LoVo (cell line): ENCODE measurements around the gene TRAF2.
A peak's percentile ranks its signal among the peaks of the same experiment; 100 is the strongest.

Experiments
- DNase-seq: peaks from one replicate; pipeline ENCODE4 v3.0.0-alpha.2; 2016; ENCODE audit warnings: low spot score

Gene TRAF2

DNA sequence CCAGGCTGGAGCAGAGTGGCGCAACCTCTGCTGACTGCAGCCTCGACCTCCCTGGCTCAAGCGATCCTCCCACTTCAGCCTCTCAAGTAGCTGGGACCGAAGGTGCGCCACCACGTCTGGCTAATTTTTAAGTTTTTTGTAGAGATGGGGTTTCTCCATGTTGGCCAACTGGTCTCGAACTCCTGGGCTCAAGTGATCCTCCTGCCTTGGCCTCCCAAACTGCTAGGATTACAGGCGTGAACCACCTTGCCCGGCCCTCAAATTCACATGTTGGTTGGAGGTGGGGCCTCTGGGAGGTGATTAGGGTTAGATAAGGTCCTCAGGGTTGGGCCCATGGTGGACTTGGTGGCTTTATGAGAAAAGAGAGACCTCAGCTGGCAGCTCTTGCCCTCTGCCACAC, 75.8 kb downstream of the TRAF2 start:
- DNase-seq = no peak

DNA sequence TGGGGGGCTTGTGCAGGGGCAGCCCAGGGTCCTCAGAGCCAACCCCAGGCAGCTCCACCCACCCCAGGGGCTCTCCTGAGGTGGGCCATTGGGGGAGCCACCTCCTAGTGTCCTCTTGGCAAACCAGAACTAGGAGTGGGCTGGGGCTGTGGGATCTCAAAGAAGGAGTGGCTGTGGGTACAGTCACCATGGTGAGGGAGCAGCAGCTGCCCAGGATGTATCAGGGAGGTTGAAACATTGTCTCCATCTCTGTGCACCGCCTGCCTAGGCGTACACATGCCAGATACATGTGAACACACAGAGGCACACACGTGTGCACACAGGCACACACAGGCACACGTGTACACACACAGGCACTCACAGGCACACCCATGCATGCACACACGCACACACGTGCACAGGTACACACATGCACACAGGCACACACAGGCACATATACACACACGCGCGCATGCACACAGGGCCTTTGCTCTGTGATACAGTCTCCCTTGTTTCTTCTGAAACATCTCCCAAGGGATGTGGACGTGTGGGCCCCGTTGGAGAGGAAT, 76.5 kb downstream of the TRAF2 start:
- DNase-seq = no peak

- no peak for DNase-seq
Observed at GRCh38 chr9:136963341-136963740, 77.0 kb downstream of the TRAF2 start.

DNA sequence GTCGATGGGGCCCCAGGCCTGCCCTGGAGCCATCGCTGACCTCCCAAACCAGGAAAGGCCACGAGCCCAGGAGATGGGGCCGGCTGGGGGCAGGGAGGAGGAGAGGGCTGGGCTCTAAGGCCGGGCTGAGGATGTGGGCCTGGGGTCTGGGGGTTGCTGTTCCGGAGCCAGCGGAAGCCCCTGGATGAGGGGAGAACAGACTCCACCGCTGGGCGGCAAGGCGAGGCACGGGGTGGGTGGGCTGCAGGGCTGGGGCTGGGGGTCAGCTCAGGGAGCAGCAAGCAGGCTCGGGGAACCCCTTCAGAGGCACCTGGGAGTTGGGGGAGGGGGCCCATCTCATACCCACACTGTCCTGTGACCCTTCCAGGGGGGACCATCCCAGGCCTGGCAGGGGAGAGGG, 77.4 kb downstream of the TRAF2 start:
- DNase-seq = no peak

- DNase-seq = peak; percentile 63
Observed at GRCh38 chr9:136964171-136964689, 77.9 kb downstream of the TRAF2 start.

DNA sequence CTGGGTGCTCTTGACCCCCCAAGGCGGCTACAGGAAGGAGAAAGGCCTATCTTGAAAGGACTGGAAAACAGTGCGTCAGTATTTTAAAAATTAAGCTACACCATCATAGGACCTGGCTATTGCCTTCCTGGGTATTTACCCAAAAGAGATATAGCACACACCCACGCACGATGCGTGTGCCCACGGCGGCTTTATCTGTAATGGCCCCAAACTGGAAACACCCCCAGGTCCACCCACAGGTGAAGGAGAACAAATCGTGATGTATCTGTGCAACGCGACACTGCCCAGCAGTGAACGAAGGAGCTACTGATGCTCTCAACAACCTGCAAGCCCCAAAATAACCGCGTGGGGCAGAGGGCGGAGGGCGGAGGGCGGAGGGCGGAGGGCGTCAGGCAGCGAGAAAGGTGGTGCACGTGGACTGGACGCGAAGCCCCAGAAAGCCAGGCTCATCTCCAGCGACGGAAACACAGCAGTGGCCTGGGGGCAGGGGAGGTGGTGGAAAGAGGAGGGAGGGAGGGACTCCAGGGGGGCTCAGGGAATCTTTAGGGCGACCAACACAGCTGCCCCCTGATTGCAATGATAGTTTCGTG, 78.6 kb downstream of the TRAF2 start:
- DNase-seq = no peak

DNA sequence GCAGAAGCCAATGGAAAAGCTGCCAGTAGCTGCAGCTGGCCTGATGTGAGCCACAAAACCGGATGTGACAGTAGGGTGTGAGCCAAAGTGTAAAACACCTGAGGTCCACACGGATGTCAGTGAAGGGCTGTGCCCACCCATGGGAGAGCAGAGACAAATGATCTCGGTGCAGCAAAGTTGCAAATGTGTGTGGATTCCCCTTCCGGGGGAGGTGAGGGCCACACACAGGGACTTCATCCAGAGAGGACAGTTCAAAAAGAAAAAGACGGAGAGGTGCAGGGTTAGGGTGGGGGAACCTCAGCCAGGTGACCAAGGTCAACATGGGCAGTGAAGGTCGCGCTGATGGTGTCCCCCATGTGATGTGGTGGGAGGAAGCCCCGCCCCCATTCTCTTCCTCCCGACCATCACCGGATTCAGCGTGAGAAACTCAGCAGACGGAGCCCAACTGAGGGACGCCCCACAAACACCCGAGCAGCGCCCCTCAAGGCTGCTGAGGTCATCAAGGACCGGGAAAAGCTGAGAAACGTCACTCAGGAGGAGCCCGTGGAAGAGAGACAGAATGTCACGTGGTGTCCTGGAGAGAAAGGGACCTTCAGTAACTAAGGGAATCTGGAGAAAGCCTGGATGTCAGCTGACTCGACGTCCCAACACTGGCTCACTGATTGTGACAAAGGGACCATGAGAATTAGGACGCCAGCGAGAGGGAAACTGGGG, 79.6 kb downstream of the TRAF2 start:
- no peak for DNase-seq

DNA sequence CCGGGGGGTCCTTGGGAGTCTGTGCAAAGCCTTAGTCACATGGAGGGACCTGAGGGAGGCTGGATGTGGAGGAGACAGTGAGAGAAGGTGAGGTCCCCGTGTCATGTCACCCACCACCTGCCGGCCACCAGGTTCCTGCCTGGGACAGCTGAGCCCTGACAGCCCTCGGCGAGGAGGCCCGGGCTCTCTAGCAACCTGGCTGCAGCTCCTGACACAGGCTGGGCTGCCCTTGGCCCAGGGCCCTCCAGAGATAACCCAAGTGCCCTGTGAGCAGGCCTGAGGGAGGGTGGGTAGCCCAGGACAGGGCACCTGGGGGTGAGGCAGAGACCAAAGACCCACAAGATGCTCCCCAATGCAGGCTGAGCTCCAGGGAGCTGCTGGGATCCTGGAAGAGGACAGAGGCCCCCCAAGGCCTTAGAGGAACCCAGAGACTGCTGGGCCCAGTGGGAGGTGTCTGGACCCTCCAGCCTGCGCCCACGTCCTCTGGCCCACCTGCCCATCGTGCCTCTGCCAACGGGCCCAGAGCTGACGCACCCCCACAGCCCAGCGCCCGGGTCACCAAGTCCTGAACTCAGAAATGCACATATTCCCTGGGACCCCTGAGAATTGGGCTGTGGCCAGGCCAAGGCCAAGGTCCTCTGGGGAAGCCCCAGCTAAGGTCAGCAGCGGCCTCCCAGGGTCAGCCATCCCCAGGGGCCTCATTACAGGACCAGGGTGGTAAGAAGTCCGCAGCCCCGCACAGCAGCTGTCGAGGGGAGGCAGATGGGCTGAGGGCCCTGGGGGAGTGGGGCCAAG, 82.2 kb downstream of the TRAF2 start:
- no peak for DNase-seq

DNA sequence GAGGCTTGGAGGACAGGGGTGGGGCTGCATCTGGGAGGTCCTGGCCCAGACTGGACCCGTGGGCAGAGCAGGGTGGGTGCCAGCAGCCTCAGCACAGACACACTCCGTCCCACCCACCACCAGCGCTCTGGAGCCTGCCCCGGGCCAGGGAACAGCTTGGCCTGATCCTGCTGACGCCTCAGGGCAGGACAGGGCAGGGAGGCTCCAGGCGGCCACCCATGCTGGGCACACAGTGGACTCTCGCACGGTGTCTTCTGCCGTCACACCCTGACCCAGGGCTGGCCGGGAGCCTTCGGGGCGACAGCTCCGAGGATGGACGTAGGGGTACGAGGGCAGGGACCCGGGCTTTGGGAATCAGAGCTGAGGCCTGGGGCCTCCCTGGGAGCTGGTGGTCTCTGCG, 82.8 kb downstream of the TRAF2 start:
- DNase-seq = no peak

GRCh38 chr9:136969774-136970173, 83.5 kb downstream of the TRAF2 start:
- no peak for DNase-seq

- no peak for DNase-seq
Observed at GRCh38 chr9:136970361-136970760, 84.0 kb downstream of the TRAF2 start.

- DNase-seq = no peak
Observed at GRCh38 chr9:136971746-136972145, 85.4 kb downstream of the TRAF2 start.

DNA sequence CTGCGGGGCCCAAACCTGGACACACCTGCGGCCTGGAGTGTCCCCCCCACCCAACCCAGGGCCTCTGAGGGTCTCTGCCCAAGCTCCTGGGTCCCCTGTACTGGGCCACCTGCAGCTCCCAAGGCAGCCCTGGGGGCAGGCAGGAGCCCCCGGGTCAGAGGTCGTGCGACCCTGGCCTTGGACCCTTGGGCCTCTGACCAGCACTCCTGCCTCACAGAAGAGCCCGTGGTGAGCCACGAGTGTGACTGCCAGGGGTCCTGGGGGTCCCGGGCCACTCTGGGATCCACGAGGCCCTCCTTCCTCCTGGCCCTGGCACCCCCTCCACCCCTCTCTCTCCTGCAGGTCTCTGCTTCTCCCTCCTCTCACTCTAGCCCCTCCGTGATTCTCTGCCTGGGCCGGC, 86.0 kb downstream of the TRAF2 start:
- DNase-seq = no peak

GRCh38 chr9:136972743-136973142, 86.4 kb downstream of the TRAF2 start:
- no peak for DNase-seq

GRCh38 chr9:136973618-136974617, 87.6 kb downstream of the TRAF2 start:
- no peak for DNase-seq

DNA sequence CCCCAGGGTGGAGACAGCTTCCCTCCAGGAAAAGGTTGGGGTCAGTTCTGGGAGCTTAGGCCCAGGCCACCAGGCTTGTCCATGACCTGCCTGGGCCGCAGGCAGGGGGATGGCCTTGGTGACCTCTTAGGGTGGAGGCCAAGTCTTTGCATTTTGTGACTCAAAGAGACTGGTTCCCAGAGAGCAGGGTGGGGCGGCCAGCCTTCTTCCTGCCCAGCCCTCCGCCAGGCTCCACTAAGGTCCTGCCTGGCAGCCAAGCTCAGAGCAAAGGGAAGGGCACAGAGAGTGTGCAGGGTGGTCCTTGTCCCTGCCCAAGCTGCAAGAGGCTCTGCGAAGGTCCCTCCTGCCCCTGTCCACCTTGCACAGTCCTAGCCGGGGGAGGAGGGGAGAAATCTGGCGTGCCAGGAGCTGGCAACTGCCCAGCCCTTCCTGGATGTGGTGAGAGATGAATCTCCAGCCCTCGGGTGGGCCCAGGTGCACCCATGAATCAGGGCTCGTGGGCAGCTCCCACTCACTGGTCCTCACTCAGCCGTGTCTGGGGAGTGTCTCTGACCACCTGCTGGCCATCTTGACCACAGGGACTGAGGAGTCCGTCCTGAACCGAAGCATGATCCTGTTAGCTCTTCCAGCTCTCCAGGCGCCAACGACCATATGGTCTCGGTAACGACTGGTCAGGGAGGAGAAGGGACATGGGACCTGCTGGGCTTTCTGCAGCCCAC, 88.7 kb downstream of the TRAF2 start:
- no peak for DNase-seq

DNA sequence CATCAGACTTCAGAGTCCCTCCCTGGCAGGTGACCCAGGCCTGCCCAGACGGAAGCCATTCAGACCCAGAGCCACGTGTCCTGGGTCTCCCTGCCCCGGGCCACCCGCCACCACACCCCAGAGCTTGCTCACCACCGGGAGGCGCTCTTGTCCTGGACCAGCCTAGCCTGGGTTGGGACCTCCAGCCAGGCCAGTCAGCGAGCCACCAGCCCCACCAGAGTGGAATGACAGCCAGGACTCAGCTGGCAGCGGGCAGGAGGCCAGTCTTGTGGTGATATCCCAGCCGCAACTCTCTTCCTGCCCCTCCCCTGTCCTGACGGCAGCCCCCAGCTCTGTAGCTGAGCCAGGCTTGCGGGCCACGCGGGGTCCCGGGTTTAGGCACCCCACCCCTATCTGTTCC, 89.3 kb downstream of the TRAF2 start:
- DNase-seq = no peak
